ENCODE measurements around the gene C1orf50.
"Not testable (repeated sequence)": the region's sequence is repeated elsewhere in the genome, so short reads cannot be mapped to it uniquely, and the experiment has no call there.

The C1orf50 gene

GRCh38 chr1:42766741-42767509 lies at the start of gene C1orf50, which contains the start of gene P3H1:
Gene C1orf50, plus strand, starts transcription at chr1:42767249. Its CDS starts 63 bp downstream, at chr1:42767312.
Gene P3H1, minus strand, starts transcription at chr1:42767028. Its CDS starts 57 bp downstream, at chr1:42766971.
- Histone ChIP-seq H3K4me2 (ENCODE audit: low read length) (peak within 1 kb of the TSS; percentile 89), H3K36me3 (replicated peaks; ENCODE audit: low read depth, low read length) (no peaks in the 10 kb centered on the region), H3K4me3 (ENCODE audit: low read length) (peak within 1 kb of the TSS; percentile 97), H3K9me3 (ENCODE audit: insufficient read depth, low read length) (no peaks in the 10 kb centered on the region), H4K20me1 (ENCODE audit: insufficient read depth, low read length) (peaks cover 9% of the 10 kb centered on the region), H3K79me2 (ENCODE audit: low read length) (peaks cover 43% of the 10 kb centered on the region), H3K27ac (ENCODE audit: low read length) (peak within 1 kb of the TSS; percentile 34; the same call in 1 of the 2 replicates), H3K9ac (ENCODE audit: low read length) (peak within 1 kb of the TSS; percentile 84), H2AFZ (ENCODE audit: low read depth, low read length) (peak within 1 kb of the TSS; percentile 68), H3K4me1 (ENCODE audit: low read length) (peaks cover 13% of the 10 kb centered on the region), H3K27me3 (ENCODE audit: low read depth, low read length) (no peaks in the 10 kb centered on the region)
- no peak for TF ChIP-seq EZH2phosphoT487 (IDR thresholded peaks at IDR 0.05; ENCODE audit: low read depth)
- no peak for TF ChIP-seq CTCF (IDR thresholded peaks at IDR 0.05; ENCODE audit: low read depth, low read length)

GRCh38 chr1:42720868-42721267 lies 46.2 kb upstream of the C1orf50 start:
- H3K9ac ChIP-seq (ENCODE audit: low read length) = no peak overlapping the region
- no peak overlapping the region for H3K4me3 ChIP-seq (ENCODE audit: low read length)
- H3K36me3 ChIP-seq (replicated peaks; ENCODE audit: low read depth, low read length) = no peaks in the 10 kb centered on the region

GRCh38 chr1:42721926-42722325 lies 45.1 kb upstream of the C1orf50 start:
- no peaks in the 10 kb centered on the region for H4K20me1 ChIP-seq (ENCODE audit: insufficient read depth, low read length)
- H3K36me3 ChIP-seq (replicated peaks; ENCODE audit: low read depth, low read length) = no peaks in the 10 kb centered on the region
- no peak overlapping the region for H2AFZ ChIP-seq (ENCODE audit: low read depth, low read length)
- H3K27me3 ChIP-seq (ENCODE audit: low read depth, low read length) = no peaks in the 10 kb centered on the region
- H3K9ac ChIP-seq (ENCODE audit: low read length) = no peak overlapping the region
- no peak for TF ChIP-seq CTCF (IDR thresholded peaks at IDR 0.05; ENCODE audit: low read depth, low read length)
- no peaks in the 10 kb centered on the region for H3K79me2 ChIP-seq (ENCODE audit: low read length)
- H3K9me3 ChIP-seq (ENCODE audit: insufficient read depth, low read length) = no peaks in the 10 kb centered on the region
- no peak overlapping the region for H3K4me3 ChIP-seq (ENCODE audit: low read length)
- H3K4me2 ChIP-seq (ENCODE audit: low read length) = no peak overlapping the region
- no peaks in the 10 kb centered on the region for H3K4me1 ChIP-seq (ENCODE audit: low read length)
- no peak overlapping the region for H3K27ac ChIP-seq (ENCODE audit: low read length)

More at GRCh38 chr1:42720868-42721267, 46.2 kb upstream of the C1orf50 start:
- TF ChIP-seq EZH2phosphoT487 (IDR thresholded peaks at IDR 0.05; ENCODE audit: low read depth) (no peak), CTCF (IDR thresholded peaks at IDR 0.05; ENCODE audit: low read depth, low read length) (no peak)
- H3K4me2 ChIP-seq (ENCODE audit: low read length) = no peak overlapping the region
- no peaks in the 10 kb centered on the region for H3K9me3 ChIP-seq (ENCODE audit: insufficient read depth, low read length)
- no peak overlapping the region for H3K27ac ChIP-seq (ENCODE audit: low read length)
- H3K4me1 ChIP-seq (ENCODE audit: low read length) = no peaks in the 10 kb centered on the region
- H4K20me1 ChIP-seq (ENCODE audit: insufficient read depth, low read length) = no peaks in the 10 kb centered on the region
- no peak overlapping the region for H2AFZ ChIP-seq (ENCODE audit: low read depth, low read length)
- H3K79me2 ChIP-seq (ENCODE audit: low read length) = no peaks in the 10 kb centered on the region
- H3K27me3 ChIP-seq (ENCODE audit: low read depth, low read length) = no peaks in the 10 kb centered on the region

- not testable (repeated sequence) for H3K4me1 ChIP-seq (ENCODE audit: low read length); H3K4me2 ChIP-seq (ENCODE audit: low read length); H3K79me2 ChIP-seq (ENCODE audit: low read length)
These were observed 44.6 kb upstream of the C1orf50 start for GRCh38 chr1:42722403-42722802.

More at GRCh38 chr1:42722403-42722802, 44.6 kb upstream of the C1orf50 start:
- not testable (repeated sequence) for H3K9ac ChIP-seq (ENCODE audit: low read length); H3K27me3 ChIP-seq (ENCODE audit: low read depth, low read length); H4K20me1 ChIP-seq (ENCODE audit: insufficient read depth, low read length); H3K27ac ChIP-seq (ENCODE audit: low read length); H2AFZ ChIP-seq (ENCODE audit: low read depth, low read length); H3K4me3 ChIP-seq (ENCODE audit: low read length); H3K9me3 ChIP-seq (ENCODE audit: insufficient read depth, low read length); H3K36me3 ChIP-seq (replicated peaks; ENCODE audit: low read depth, low read length)

Data from OCI-LY3 (cell line).